IPS DF 6.9 (cell line): ENCODE data around the gene PTPRD.

ENCODE experiments used
- DNase-seq: peaks from one replicate; pipeline ENCODE4 v3.0.0-alpha.2; 2013; ENCODE audit warnings: low read depth, low spot score
- H3K27ac ChIP-seq: one replicate; pipeline ENCODE4 v1.5.1; 2013; ENCODE audit warnings: low read length, control low read depth
- H3K27me3 ChIP-seq: 2 replicates; pipeline ENCODE4 v1.6.1; 2013; ENCODE audit warnings: mild to moderate bottlenecking, low read length; ENCODE audit not compliant: control insufficient read depth, insufficient read depth
- H3K36me3 ChIP-seq: 2 replicates; pipeline ENCODE4 v1.6.1; 2013; ENCODE audit warnings: low read length; ENCODE audit not compliant: control insufficient read depth, insufficient read depth
- H3K4me1 ChIP-seq: 2 replicates; pipeline ENCODE4 v1.6.1; 2013; ENCODE audit warnings: low read length; ENCODE audit not compliant: control insufficient read depth, insufficient read depth
- H3K4me3 ChIP-seq: 2 replicates; pipeline ENCODE4 v1.5.1; 2013; ENCODE audit warnings: mild to moderate bottlenecking, low read length
- H3K9me3 ChIP-seq: 2 replicates; pipeline ENCODE4 v1.6.1; 2013; ENCODE audit warnings: low read length, inconsistent platforms; ENCODE audit not compliant: control insufficient read depth, insufficient read depth
- WGBS: extraction: QIAGEN DNeasy Blood & Tissue Kit; methylation state at CpG from one replicate; pipeline ENCODE4 v1.1.7; 2013; ENCODE audit warnings: mixed read lengths, missing lambda C conversion rate; ENCODE audit not compliant: insufficient read length, insufficient coverage; 5-methylcytosine and 5-hydroxymethylcytosine counted together

Gene PTPRD

DNA sequence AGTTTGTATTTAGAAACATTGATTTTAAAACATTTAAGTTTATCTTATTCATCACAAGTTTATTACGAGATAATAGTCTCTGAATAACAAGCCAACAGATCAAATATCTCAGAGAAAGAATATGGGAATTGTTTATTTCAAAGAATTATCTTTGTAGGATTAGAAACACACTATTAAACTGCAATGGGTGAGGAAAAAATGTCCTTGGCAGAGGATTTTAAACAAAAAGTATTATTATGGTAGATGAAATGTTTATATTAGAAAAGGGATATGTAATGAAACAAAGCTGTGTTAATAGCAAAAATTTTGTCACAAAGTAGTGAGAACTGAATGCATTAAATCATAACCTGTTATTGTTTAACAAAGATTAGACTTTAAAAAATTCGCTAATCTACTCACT, 1430.4 kb downstream of the PTPRD start:
- WGBS: no CpG with 5 or more reads among the region's 2 CpGs
- Histone ChIP-seq H3K27ac (no peak overlapping the region), H3K36me3 (no peaks in the 10 kb centered on the region), H3K4me3 (no peak overlapping the region), H3K9me3 (no peaks in the 10 kb centered on the region), H3K27me3 (no peaks in the 10 kb centered on the region), H3K4me1 (no peaks in the 10 kb centered on the region)
- no peak for DNase-seq

DNA sequence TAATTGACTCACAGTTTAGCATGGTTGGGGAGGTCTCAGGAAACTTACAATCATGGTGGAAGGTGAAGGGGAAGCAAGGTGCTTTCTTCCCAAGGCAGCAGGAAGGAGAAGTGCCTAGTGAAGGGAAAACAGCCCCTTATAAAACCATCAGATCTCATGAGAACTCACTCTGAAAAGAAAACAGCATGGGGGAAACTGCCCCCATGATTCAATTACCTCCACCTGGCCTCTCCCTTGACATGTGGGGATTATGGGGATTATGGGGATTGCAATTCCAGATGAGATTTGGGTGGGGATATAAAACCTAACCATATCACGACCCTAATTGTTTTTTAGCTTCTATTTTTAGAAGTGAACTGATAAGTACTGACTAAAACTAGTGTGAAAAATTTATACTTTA, 1435.7 kb downstream of the PTPRD start:
- H3K9me3 ChIP-seq: no peaks in the 10 kb centered on the region
- no peaks in the 10 kb centered on the region for H3K4me1 ChIP-seq
- WGBS: no CpG with 5 or more reads among the region's 1 CpG

DNA sequence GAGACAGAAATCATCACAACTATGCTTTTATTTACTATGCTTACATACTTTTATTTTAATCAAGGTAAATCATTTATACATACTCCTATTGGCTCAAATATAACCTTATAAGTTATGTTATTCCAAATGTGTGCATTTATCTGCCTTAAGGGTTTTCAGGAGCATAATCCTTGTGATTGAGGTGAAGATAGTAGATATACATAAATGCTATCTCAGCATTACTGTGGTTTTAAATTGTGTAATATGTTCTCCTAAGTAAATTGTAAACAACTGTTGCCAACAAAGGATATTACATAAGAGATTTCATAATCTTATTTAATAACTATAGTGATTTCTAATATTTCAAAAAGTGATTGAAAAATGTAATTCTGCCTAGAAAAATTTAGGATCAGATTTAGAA, 1438.4 kb downstream of the PTPRD start:
- no peaks in the 10 kb centered on the region for H3K9me3 ChIP-seq
- H3K36me3 ChIP-seq: no peaks in the 10 kb centered on the region
- DNase-seq: no peak

More for the DNA sequence above, 1435.7 kb downstream of the PTPRD start:
- no peaks in the 10 kb centered on the region for H3K36me3 ChIP-seq
- no peak for DNase-seq
- H3K27ac ChIP-seq: no peak overlapping the region
- H3K27me3 ChIP-seq: no peaks in the 10 kb centered on the region
- H3K4me3 ChIP-seq: no peak overlapping the region

GRCh38 chr9:9173264-9173663, 1439.5 kb downstream of the PTPRD start:
- Histone ChIP-seq H3K27me3 (no peaks in the 10 kb centered on the region), H3K9me3 (no peaks in the 10 kb centered on the region), H3K36me3 (no peaks in the 10 kb centered on the region), H3K4me3 (no peak overlapping the region), H3K27ac (no peak overlapping the region), H3K4me1 (no peaks in the 10 kb centered on the region)
- no peak for DNase-seq
- WGBS: no CpG with 5 or more reads among the region's 1 CpG

More for the DNA sequence above, 1438.4 kb downstream of the PTPRD start:
- H3K27me3 ChIP-seq: no peaks in the 10 kb centered on the region
- no peaks in the 10 kb centered on the region for H3K4me1 ChIP-seq
- H3K27ac ChIP-seq: no peak overlapping the region
- H3K4me3 ChIP-seq: no peak overlapping the region

GRCh38 chr9:9170439-9171134, 1442.2 kb downstream of the PTPRD start:
- Histone ChIP-seq H3K27me3 (no peaks in the 10 kb centered on the region), H3K9me3 (no peaks in the 10 kb centered on the region), H3K36me3 (no peaks in the 10 kb centered on the region), H3K4me3 (no peak overlapping the region), H3K27ac (no peak overlapping the region), H3K4me1 (no peaks in the 10 kb centered on the region)
- no CpG with 5 or more reads among the region's 4 CpGs for WGBS
- DNase-seq: no peak

- DNase-seq: no peak
- H3K4me1 ChIP-seq: no peaks in the 10 kb centered on the region
- no peaks in the 10 kb centered on the region for H3K9me3 ChIP-seq
- no peak overlapping the region for H3K4me3 ChIP-seq
- WGBS: no CpG with 5 or more reads among the region's 3 CpGs
- no peak overlapping the region for H3K27ac ChIP-seq
- no peaks in the 10 kb centered on the region for H3K36me3 ChIP-seq
- no peaks in the 10 kb centered on the region for H3K27me3 ChIP-seq
Measured at GRCh38 chr9:9142001-9142400, 1470.8 kb downstream of the PTPRD start.

GRCh38 chr9:9133526-9133925, 1479.3 kb downstream of the PTPRD start:
- Histone ChIP-seq H3K9me3 (no peaks in the 10 kb centered on the region), H3K36me3 (no peaks in the 10 kb centered on the region), H3K4me1 (no peaks in the 10 kb centered on the region), H3K4me3 (no peak overlapping the region), H3K27me3 (no peaks in the 10 kb centered on the region), H3K27ac (no peak overlapping the region)
- no CpG with 5 or more reads among the region's 3 CpGs for WGBS
- no peak for DNase-seq

- no peak overlapping the region for H3K4me3 ChIP-seq
- no peak overlapping the region for H3K27ac ChIP-seq
- no peaks in the 10 kb centered on the region for H3K4me1 ChIP-seq
- H3K36me3 ChIP-seq: no peaks in the 10 kb centered on the region
- H3K9me3 ChIP-seq: no peaks in the 10 kb centered on the region
- no peak for DNase-seq
- no CpG with 5 or more reads among the region's 2 CpGs for WGBS
- no peaks in the 10 kb centered on the region for H3K27me3 ChIP-seq
Measured at GRCh38 chr9:9124616-9125015, 1488.2 kb downstream of the PTPRD start.

DNA sequence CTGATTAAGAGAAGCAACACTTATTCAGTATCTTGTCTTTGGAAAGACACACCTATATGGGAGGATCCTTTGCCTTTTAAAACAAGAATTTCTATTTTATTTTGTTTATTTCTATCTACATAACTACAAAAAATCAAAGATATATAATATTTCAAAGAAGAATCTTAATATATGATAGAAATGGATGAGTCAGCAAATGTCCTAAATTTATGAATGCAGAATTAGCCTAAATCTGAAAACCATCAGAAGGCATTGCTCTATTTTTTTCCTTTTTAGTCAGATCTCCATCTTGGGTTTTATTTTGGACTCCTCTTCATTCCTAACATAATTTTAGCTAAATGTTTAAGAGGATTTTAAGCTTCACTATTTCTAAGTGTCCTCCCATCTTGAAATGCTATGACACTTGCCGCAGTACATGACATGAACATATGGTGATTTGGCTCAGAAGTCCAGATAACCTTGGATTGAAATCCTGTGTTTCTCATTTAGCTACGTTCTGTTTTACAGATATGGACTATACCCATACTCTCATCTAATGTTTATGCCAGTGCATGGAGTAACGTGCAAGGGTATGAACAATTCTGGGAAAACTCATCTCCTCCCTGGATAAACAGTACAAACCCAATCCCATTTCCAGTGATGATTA, 1490.4 kb downstream of the PTPRD start:
- H3K4me1 ChIP-seq: no peaks in the 10 kb centered on the region
- H3K9me3 ChIP-seq: no peaks in the 10 kb centered on the region
- no CpG with 5 or more reads among the region's 3 CpGs for WGBS
- no peak for DNase-seq
- no peaks in the 10 kb centered on the region for H3K36me3 ChIP-seq
- H3K4me3 ChIP-seq: no peak overlapping the region
- no peak overlapping the region for H3K27ac ChIP-seq
- H3K27me3 ChIP-seq: no peaks in the 10 kb centered on the region

DNA sequence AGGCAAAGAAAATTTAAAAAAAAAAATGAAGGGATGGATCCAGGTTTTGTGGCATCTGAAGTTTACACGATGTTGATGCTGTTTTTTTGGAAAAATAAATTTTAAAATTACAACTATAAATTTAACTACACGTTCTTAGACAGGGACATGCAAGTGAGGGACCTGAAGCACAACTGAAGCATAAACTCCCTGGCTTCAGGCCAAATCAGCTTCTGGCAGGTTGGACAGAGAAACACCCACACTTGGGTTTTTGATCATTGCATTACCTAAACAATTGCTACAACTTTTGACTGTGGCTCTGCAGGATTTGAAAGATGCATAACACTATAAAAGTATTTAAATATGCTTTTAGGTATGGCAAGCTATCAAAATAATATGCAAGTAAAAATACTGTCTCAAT, 1494.9 kb downstream of the PTPRD start:
- no peak for DNase-seq
- WGBS: no CpG with 5 or more reads among the region's 2 CpGs
- Histone ChIP-seq H3K4me1 (no peaks in the 10 kb centered on the region), H3K4me3 (no peak overlapping the region), H3K9me3 (no peaks in the 10 kb centered on the region), H3K36me3 (no peaks in the 10 kb centered on the region), H3K27me3 (no peaks in the 10 kb centered on the region), H3K27ac (no peak overlapping the region)
